Thyroid gland (tissue), 4 donors: ENCODE measurements around the gene PDCD11. TPM values are rescaled to one million over a fixed set of nuclear protein-coding genes. Genes with fewer than 3 reads are reported as not detected.
"Not testable (repeated sequence)": the region's sequence is repeated elsewhere in the genome, so short reads cannot be mapped to it uniquely, and the experiment has no call there.

Experiments
- DNase-seq, 2 donors: peaks; one replicate each; pipeline ENCODE4 v3.0.0-alpha.2; 2019
- H3K27ac ChIP-seq, 3 donors: fragments of 200-600 bp; sonication (generic); 1 replicate in 2 of 3; 2 replicates in 1 of 3; pipeline ENCODE4 v1.5.1; 2016 to 2019; ENCODE audit warnings: mild to moderate bottlenecking in 1 of 3, moderate library complexity in 1 of 3
- H3K27me3 ChIP-seq: fragments of 200-600 bp; sonication (generic); one replicate; pipeline ENCODE4 v1.5.1; 2019
- H3K36me3 ChIP-seq, 2 donors: fragments of 200-600 bp; sonication (generic); one replicate each; pipeline ENCODE4 v1.5.1; 2016 to 2019
- H3K4me1 ChIP-seq, 2 donors: fragments of 200-600 bp; sonication (generic); one replicate each; pipeline ENCODE4 v1.5.1; 2017 to 2019
- H3K4me3 ChIP-seq, 3 donors: fragments of 200-600 bp; sonication (generic); replicated peaks in 1 of 3; 1 replicate in 2 of 3; 2 replicates in 1 of 3; pipeline ENCODE4 v1.5.1; 2016; ENCODE audit warnings: mild to moderate bottlenecking in 1 of 3
- H3K9me3 ChIP-seq: fragments of 200-600 bp; sonication (generic); one replicate; pipeline ENCODE4 v1.5.1; 2017
- CTCF ChIP-seq, 6 experiments: fragments of 200-600 bp in 3 of 6; fragments of 450-650 bp in 3 of 6; sonication (generic) in 3 of 6; IDR thresholded peaks; one replicate each; pipeline ENCODE4 v1.5.1; 2016 to 2019; ENCODE audit warnings: antibody characterized with exemption in 6 of 6, mild to moderate bottlenecking in 2 of 6, inconsistent platforms in 1 of 6, moderate library complexity in 1 of 6
- POLR2A ChIP-seq, 2 donors: fragments of 450-650 bp; IDR thresholded peaks; one replicate each; pipeline ENCODE4 v1.6.1; 2017; ENCODE audit warnings: antibody characterized with exemption in 2 of 2, mild to moderate bottlenecking in 2 of 2, moderate library complexity in 1 of 2
- WGBS, 2 donors: methylation state at CpG; one replicate each; pipeline ENCODE4 v1.1.5; 2017; 5-methylcytosine and 5-hydroxymethylcytosine counted together
- intact Hi-C: fragments of 100-400 bp; cut with DNase I; formaldehyde crosslinking; loops from one replicate; pipeline ENCODE4 v1.15.1; 2023
- total RNA-seq, 4 donors: library from RNA; depleted of rRNA; stranded (reverse); fragments of >200 nt; gene quantifications; one replicate each; pipeline ENCODE4 v1.2.3, GENCODE V29; 2016

Gene PDCD11
- total RNA-seq, 4 donors from 2014 or later: 15.6 to 20.9 (median 19.0) TPM

GRCh38 chr10:103397191-103397825, 882 bp downstream of the PDCD11 start:
- Histone ChIP-seq H3K4me1 (peaks cover 20 to 21% of the 10 kb centered on the region in 2 donors), H3K36me3 (peaks cover 0 to 24% of the 10 kb centered on the region in 2 donors), H3K9me3 (no peaks in the 10 kb centered on the region), H3K27me3 (no peaks in the 10 kb centered on the region), H3K4me3 (peak overlapping the region in 2 of 3 donors; percentile 31 to 87), H3K27ac (no peak overlapping the region)
- intact Hi-C loops: no loop called here
- WGBS, 2 donors: 65 to 68% methylated on average over 19 of the region's 19 CpGs
- no peak for DNase-seq
- TF ChIP-seq CTCF (IDR thresholded peaks at IDR 0.05) (no peak), POLR2A (IDR thresholded peaks at IDR 0.05) (no peak)

- H3K4me1 ChIP-seq: no peaks in the 10 kb centered on the region
- H3K9me3 ChIP-seq: no peaks in the 10 kb centered on the region
- TF ChIP-seq POLR2A (IDR thresholded peaks at IDR 0.05): no peak
- TF ChIP-seq CTCF (IDR thresholded peaks at IDR 0.05): no peak
- peaks cover 65 to 84% of the 10 kb centered on the region in 2 donors for H3K36me3 ChIP-seq
- DNase-seq: no peak
- intact Hi-C loops: loop anchor here (10.0 kb wide), 1 partner anchor 271 kb away; no protein-coding TSS in a partner anchor
- no peaks in the 10 kb centered on the region for H3K27me3 ChIP-seq
- no peak overlapping the region for H3K27ac ChIP-seq
- no peak overlapping the region for H3K4me3 ChIP-seq
- 100% methylated on average over 2 of the region's 2 CpGs for WGBS, 2 donors
Measured at GRCh38 chr10:103413564-103413963, 17.1 kb downstream of the PDCD11 start.

GRCh38 chr10:103415581-103415980, 19.2 kb downstream of the PDCD11 start:
- Histone ChIP-seq H3K36me3 (peaks cover 85 to 92% of the 10 kb centered on the region in 2 donors), H3K4me3 (no peak overlapping the region), H3K27ac (no peak overlapping the region), H3K4me1 (no peaks in the 10 kb centered on the region), H3K27me3 (no peaks in the 10 kb centered on the region), H3K9me3 (no peaks in the 10 kb centered on the region)
- intact Hi-C loops: loop anchor here (10.0 kb wide), 1 partner anchor 269 kb away; no protein-coding TSS in a partner anchor
- TF ChIP-seq CTCF (IDR thresholded peaks at IDR 0.05): no peak
- no peak for TF ChIP-seq POLR2A (IDR thresholded peaks at IDR 0.05)
- no peak for DNase-seq
- WGBS, 2 donors: 85 to 90% methylated on average over 8 of the region's 8 CpGs

GRCh38 chr10:103416436-103417147, 20.2 kb downstream of the PDCD11 start:
- H3K4me3 ChIP-seq: no peak overlapping the region
- H3K27me3 ChIP-seq: no peaks in the 10 kb centered on the region
- DNase-seq: peak; percentile 64 to 66
- H3K36me3 ChIP-seq: peaks cover 86 to 92% of the 10 kb centered on the region in 2 donors
- WGBS, 2 donors: 54 to 62% methylated on average over 8 of the region's 8 CpGs
- intact Hi-C loops: loop anchor here (2.0 to 10.0 kb wide), 2 partner anchors 68 to 268 kb away; no protein-coding TSS in a partner anchor
- H3K4me1 ChIP-seq: no peaks in the 10 kb centered on the region
- no peak for TF ChIP-seq POLR2A (IDR thresholded peaks at IDR 0.05)
- TF ChIP-seq CTCF (IDR thresholded peaks at IDR 0.05): peak in 4 of 6 experiments; percentile 45 to 62 (median 57)
- no peak overlapping the region for H3K27ac ChIP-seq
- no peaks in the 10 kb centered on the region for H3K9me3 ChIP-seq

GRCh38 chr10:103417148-103417469, 20.7 kb downstream of the PDCD11 start:
- H3K27ac ChIP-seq, H3K9me3 ChIP-seq, H3K27me3 ChIP-seq, H3K4me1 ChIP-seq, H3K4me3 ChIP-seq, DNase-seq: not testable (repeated sequence)
- intact Hi-C loops: loop anchor here (2.0 to 10.0 kb wide), 2 partner anchors 68 to 268 kb away; no protein-coding TSS in a partner anchor
- WGBS, 2 donors: 80 to 89% methylated on average over 5 of the region's 5 CpGs
- peaks cover 83 to 89% of the 10 kb centered on the region in 2 donors for H3K36me3 ChIP-seq
